GM19238 (cell line): ENCODE measurements around the gene ME3.

ENCODE experiments used
- DNase-seq: peaks from one replicate; pipeline ENCODE4 v3.0.0; 2011; ENCODE audit warnings: low spot score; ENCODE audit not compliant: insufficient read length

The ME3 gene

DNA sequence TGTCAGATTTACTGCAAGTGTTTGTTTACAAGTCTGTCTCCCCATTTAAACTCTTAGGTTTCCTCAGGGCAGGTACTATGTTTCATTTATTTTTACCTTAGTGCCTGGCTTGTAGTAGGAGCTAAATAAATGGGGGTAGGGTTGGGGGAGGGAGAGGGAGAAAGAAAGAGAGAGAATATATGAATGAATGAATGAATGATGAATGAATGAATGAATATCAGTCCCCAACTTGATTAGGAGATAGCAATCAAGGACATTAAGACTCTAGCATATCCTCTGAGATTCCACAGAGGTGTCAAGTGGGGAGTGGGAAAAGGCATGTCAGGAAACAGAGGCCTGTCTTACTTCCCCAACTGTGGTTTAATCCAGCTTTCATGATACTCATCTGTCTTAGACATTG is 83.2 kb downstream of the ME3 start:
- DNase-seq: no peak

DNA sequence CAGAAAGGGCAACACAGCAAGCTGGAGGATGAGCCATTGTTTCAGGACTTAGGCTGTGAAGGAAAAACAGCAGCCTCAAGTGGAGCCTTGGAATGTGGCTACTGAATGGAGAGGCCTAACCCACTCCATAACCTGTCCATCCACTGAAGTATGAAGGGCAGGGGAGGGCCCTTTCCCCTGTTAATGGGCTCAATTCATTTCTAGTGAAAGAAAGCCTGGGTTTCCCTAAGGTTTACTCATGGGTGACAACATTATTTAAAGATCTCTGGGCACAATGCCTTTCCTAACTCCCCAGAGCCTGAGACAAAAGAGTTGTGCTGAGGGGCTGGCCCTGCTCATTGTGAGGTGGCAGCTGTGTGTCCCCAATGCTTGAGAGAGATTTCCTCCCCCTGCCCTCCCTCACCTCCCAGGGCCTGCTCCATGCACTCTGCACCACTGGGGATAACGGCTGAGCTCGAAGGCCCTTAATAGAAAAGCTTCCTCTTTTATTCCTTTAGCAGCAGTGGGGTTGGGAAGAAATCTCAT is 83.8 kb downstream of the ME3 start:
- no peak for DNase-seq

DNA sequence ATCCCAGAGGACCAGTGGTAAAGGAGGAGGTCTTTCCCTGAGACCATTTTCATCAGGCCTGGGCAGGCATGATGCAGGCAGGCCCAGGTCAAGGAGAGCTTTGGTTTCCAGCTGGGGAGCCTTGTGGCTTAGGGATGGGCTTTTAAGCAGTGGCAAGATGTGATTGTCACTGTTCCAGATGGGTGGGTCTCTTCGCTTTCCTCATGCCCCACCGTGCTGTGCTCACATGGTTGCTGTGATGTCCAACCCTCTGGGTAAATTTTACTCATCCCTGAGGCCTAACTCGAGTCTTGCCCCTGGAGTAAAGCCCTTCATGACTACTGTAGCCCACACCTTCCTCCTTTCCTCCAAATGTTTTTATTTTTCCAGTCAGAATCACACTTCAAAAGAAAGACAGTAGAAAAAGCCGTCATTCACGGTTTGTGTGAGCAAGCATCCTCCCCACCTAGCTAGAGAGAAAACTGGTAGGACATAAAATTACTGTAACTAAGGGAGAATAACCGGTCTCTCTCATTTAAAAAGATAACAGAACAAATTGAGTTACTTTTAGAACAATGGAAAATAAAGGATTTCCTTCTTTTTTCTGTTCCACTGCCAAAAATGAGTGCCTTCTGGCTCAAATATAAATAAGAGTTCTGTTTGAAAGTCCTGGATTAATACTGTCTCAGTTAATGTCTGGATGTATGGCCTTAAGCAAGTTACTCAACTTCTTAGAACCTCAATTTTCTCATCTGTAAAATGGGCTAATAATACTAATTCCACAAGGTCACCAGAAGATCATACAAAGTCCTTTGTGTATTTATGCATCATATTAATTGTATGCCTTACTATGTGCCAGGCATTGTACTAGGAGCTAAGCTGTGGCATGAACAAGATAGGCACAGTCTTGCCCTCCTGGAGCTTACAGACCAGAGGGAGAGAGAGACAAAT is 84.9 kb downstream of the ME3 start:
- DNase-seq: no peak

DNA sequence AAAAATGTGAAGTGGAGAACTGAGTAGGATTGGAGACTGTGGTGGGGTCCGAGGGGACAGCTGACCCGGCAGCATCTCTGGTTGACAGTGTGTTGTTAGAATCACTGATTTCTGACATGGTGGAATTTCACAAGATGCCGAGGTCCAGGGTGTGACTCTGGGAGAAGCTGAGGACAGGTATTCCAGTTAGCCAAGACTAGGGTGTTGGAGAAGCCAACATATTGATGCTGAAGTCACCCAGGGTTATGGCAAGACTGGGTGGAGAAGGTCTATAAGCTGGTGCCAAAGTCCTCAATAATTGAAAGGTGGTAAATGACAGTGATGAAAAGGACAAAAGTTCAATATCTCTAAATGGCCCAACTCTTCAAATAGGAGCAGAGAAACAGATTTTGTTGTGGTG is 86.1 kb downstream of the ME3 start:
- DNase-seq: no peak

DNA sequence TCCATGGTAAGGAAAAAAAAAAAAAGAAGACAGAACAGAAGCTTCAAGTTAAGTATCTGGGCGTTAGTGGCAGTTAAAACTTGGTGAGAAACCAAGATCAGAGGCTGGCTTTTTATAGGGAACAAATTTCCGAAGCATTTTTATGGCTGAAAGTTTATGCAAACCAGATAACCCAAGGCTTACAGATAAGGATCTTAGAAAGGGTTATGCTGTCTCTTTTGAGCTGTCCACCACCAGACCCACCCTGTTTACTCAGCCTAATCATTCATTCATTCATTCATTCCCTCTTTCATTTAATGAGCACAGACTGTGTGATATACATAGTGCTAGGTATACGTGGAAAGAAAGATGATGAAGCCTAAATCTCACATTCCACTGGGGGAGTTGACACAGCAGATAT is 89.5 kb downstream of the ME3 start:
- DNase-seq: no peak

DNA sequence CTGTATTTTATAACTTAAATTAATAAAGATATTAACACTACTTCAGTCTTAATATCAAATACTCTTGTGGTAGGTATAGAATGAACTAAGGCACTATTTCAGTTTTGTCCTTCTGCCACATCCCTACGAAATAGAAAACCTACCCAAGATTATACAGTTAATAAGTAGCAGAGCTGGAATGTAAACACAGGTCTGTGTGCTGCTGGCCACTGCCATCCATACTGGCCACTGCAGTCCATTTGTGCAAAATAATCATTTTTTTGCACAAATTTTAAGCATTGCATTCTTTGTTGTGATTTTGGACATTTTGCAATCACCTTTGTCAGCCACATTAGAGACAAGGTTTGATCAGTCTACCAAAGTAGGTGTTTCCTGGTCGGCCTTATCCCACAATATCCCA is 91.9 kb downstream of the ME3 start:
- no peak for DNase-seq

DNA sequence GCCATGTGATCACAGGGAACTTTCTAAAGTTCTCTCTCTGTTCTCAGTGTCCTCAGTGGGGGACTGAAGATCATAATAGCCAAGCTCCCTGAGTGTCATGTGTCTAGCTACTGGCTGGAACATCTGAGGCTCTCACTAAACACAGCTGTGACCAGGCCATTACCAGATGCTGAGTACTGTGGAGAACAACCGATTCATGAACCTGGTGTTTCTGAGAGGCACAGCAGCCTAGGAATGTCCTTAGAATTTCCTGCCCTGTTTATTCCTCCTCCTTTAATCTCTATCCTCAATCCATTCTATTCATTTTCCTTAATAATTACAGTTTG is 93.0 kb downstream of the ME3 start:
- no peak for DNase-seq

DNA sequence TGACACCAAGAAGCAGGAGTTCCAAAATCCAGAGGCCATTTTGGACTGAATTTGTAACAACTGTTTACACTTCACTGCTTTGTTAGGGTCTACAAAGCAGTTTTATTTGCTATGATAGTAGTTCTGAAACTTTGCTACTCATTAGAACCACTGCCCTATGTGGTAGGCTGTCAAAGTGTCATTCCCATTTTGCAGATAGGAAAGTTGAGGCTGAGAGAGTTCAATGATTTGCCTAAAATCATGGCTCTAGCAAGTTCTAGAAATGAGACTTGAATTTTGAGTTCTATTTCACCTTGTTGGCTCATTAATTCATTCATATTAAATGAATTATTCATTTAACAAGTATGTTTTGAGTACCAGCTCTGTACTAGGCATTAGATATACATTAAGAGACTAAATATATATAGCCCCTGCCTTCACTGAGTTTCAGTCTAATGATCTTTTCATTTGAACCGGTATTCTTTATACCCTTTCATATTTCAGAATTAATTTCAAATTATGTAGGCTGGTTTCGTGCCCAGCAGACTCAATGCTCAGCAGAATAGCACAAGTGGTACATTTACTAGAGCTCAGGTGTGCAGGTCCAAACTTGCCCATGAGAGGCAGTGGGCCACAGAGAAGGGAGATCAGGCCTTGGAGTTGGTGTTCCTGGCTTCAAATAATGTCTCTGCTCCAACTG is 93.5 kb downstream of the ME3 start:
- DNase-seq: no peak

DNA sequence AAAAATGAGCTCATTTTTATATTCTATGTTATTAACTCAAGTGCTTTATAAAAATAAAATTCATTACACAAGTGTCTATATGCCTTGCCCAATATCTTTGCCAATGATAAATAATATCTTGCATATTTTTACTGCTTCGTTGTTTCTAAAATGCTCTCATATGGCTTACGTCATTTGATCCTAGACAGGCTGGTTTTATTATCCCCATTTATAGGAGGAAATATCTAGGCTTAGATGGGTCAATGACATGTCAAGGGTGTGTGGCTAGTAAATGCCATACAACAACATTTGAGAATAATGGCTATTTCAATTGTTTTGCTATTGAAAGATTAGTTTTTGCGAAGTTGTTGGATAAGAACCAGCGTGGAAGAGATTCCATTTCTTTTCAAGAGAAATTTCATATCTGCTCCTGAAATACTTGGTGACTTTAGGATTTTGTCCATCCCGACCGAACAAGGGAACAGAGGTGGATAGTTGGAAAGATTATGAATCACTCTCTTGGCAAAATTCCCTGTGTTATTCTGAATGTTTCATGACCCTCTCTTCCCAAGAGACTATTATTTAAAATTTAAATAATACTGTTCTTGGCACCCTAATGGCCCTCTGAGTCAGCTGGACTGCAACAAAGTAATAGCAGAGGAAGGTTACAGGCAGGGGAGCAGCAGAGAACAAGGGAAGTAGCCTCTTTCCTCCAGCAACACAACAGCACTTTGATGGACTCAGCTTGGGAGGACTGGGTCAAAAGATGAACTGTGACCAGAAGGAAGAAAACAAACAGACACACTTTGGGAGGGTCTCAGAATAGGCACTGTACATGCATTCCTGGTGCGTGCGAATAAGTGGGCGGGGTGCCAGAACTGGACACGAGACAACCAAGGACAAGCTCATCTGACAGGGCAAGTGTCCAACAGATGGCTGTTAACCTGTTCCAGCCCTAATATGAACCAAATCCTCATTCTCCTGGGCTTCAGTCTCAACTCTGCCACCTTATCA is 94.5 kb downstream of the ME3 start:
- DNase-seq: no peak

DNA sequence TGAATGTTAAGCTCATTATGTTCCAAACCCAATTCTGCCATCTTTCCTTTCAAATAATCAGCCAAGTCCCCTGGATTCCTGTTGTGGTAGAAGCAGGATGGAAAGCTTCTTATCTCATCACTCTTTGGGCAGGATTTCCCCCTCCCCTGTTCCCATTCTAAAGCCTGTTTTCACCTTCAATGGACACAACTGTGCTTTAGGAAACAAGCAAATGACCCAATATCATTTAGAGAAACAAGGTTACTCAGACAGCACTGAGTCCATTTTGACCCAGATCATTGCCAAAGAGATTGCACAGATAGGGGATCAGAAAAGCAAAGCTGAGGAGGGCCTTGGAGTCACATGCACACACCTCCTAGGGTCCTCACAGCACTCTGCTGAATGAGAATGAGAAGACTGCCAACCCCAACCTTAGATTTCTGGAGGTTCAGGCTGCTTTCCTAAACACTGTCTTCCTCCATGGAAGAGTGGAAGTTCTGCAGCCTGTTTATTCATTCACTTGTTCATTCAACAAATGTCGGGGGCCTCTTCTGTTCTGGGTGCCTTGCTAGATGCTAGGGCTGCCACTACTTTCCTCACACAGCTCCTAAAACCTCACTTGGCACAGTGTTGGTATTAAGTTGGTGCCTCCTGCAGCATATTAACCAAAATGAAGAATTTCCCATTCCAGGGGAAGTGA is 95.3 kb downstream of the ME3 start:
- DNase-seq: no peak

DNA sequence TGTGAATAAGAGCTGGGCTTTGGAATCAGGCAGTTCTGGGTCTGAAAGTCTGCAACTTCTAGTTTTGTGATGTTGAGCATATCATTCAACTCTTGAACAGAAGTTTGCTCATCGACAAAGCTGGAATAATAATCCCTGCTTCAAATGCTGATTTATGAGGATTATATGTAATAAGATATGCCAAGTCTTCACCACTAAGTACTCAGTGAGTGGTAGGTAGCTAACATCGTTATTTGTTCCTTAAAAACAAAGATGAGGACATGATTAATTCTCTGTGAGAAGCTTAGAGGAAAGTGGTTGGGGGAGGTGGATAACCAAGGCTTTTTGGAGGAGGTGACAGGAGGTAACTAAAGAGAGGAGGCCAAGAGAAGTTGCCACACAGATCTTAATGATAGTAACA is 96.5 kb downstream of the ME3 start:
- no peak for DNase-seq

DNA sequence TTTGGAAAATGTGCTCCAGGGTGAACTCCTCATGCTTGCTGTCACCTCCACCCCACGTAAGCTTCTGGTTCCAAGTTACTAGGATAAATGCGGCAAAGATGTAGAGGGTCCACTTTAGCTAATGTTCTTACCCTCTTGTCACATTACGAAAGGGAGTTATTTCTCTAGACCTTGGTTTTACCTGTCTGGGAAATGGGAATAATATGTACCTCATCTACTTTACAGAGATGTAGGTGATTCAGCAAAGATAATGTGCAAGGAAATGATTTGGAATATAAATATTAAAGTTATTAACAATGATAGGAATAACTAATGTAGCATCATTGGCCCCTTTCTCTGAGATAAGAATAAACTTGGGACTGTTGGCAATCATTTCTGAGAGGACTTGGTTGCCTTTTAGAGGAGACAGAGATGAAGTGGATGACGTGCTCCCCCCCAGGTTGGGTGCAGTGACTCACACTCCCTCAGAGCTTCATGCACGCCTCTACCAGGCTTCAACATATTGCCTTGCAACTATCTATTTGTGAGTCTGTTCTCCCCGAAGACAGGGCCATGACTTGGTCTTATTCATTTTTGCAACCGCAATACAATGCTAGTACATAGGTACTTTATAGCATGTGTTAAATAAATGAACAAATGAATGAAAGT is 97.1 kb downstream of the ME3 start:
- no peak for DNase-seq

DNA sequence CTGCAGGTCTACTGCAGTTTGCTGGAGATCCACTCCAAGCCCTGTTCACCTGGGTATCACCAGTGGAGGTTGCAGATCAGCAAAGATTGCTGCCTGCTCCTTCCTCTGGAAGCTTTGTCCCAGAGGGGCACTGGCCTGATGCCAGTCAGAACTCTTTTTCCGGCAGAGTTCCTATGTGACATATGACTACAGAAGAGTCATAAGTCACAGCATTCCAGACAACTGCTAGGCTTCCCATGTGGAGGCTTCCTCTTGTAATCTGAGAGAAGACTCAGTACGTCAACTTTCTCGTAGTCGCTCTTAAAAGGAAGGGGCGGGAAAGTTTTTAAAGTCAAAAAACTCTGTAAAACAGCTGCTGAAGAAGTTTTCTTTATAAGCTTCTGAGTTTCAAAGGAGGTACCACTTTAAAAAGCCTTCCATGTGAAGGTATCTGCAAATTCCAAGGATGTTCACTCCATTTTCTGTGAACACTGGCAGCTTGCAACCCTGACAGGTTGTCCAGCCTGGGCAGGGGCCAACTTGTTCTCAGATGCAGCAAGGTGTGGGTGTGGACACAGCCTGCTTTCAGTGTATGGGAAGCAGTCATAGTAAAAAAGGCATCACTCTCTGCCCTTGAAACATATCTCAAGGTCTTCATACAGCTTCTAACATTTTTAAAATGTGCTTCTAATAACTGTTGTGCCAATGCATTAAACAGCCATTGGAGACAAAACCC is 97.8 kb downstream of the ME3 start:
- DNase-seq: no peak

DNA sequence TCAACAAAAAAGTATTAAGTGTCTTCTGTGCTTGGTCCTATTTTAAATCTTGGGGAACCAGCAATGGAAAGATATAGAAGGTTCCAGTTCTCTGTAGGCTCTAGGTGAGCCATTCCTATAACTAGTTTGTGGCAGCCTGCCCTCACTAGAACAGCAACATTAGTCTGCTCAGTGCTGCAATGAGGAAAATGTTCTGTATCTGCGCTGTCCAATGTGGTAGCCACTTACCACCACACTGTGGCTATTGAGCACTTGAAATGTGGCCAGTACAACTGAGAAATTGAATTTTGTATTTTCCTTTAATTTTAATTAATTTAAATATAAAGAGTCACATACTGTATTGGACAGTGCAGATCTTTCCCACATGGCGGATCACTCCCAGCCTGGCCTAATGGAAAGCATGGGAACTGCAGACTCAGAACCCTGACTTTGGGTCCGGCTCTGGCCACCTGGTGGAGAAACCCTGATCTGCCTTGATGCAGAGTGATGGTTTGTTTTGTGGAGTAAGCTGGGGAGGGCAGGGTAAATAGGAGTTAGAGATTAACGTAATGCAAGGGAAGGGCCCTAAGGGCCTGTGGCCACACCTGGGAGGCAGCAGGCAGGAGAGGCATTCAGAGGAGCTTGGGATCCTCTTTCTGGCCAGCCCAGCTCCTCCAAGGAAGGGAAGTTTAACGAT is 101.0 kb downstream of the ME3 start:
- DNase-seq: no peak

DNA sequence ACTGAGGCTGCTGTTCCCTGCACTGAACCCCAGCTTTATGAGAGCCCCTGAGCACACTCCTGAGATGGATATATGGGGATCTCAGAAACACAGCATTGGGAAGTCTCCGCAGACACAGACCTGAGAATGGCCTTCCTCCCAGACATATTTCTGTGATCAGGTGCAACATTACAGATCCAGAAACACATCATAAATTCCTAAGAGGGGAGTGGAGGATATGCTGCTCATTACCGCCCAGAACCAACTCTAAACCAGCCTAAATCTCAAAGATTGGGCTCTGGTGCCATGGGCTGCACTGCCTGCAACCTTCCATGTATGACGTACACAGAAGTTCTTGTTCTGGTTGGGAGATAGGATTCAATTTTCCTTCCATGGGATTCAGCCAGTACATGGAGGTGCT is 102.0 kb downstream of the ME3 start:
- DNase-seq: no peak

DNA sequence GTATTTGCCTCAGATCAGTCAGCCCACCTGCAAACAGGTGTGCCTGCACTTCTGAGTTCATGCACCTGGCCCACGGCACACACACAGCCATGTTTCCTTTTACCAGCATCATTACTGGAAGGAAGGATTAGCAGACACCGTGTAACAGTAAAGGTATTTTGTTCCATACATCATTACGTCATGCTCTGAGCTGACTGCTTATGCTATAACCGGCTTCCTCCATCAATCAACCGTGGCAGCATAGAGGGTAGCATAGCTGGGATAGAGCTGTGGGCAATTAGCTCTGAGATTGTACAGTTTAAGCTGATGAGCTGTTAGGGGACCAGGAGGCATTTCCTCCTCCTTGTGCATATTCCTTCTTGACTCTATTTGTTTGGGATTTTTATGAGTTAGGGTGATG is 102.4 kb downstream of the ME3 start:
- DNase-seq: no peak

DNA sequence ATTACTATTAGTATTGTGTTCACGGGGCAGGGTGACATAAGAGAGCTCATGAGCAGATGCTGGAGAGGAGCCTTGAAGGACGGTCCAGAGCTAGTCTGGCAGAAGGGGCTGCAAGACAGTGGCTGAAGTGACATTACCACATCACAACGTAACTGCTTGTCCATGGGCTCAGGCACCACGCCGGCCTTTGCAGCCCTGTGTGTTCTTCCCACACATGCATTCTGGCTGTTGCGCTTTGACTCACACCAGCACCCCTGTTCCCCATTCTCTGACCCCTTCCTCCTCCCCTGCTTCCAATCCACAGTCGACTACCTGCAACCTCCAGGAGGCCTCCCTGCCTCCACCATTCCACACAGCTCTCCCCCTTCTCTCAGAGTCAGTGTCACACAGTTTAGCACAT is 103.3 kb downstream of the ME3 start:
- DNase-seq: no peak

DNA sequence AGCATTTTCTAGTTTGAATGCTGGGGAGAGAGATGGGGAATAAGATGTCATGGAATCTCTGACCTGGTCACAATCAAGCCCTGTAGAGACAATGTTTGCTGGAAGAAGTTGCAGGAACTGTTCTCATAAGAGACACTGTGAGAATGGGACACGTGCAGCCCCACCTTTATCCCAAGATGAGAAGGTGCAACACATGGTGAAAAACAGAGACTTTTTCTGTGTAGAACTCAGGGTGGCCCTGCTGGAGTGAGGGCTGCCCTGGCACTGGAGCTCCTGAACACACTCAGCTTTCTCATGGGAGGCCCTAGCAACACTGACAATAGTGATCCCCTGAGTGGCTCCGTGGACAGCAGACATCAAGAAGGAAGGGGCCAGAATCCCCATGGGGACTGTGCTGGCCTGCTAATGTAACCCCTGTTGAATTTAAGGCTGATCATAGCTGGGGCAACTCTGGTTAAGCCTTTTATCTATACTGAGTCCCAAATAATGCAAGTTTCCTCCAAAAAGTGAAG is 106.6 kb downstream of the ME3 start:
- DNase-seq: no peak

DNA sequence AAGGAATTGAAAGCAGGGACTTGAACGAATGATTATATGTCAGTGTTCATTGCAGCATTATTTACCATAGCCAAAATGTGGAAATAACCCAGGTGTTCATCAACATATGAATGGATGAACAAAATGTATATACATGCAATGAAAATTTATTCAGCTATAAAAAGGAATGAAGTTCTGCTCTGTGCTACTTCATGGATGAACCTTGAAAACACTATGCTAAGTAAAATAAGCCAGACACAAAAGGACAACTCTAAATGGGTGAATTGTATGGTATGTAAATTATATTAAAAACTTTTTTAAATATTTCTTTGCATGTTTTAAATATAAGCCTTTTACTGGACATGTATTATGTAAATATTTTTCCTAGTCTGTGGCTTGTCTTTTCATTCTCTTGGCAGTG is 107.0 kb downstream of the ME3 start:
- DNase-seq: no peak
